ENCODE results near the gene ZNF217.
"Not testable (repeated sequence)": the region's sequence is repeated elsewhere in the genome, so short reads cannot be mapped to it uniquely, and the experiment has no call there.

Gene ZNF217

DNA sequence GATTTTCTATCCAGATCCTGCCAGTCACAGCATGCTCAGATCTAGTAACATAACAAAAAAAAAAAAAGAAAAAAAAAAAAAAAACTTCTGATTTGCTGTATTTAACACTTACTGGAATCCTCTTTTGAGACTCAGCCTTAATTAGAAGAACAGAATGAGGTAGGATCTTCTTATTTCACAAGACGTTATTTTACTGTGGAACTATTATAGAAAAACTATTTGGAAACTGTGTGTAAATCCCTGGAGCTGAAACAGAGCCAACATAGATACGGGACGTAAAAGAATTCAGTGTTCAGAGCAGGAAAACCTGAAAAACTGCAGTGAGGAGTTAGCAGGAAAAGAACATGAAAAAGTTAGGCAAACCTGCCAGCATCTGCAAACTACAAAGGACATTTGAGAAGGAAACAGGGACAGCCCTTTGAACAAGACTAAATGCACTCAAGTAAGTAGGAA lies 3.4 kb upstream of the ZNF217 start:
- Histone ChIP-seq H3K4me3 (ENCODE audit: insufficient read depth, low read depth, low read length, poor library complexity, severe bottlenecking) (no peak overlapping the region), H3K9me3 (ENCODE audit: control insufficient read depth, low read length) (no peaks in the 10 kb centered on the region), H3K36me3 (ENCODE audit: control insufficient read depth, insufficient read depth, low read length) (no peaks in the 10 kb centered on the region), H3K4me1 (ENCODE audit: control insufficient read depth, insufficient read depth, low read length, poor library complexity, severe bottlenecking) (peaks cover 15% of the 10 kb centered on the region), H3K27ac (ENCODE audit: insufficient read depth, low read length, poor library complexity, severe bottlenecking) (peak overlapping the region; percentile 88), H3K27me3 (replicated peaks; ENCODE audit: control insufficient read depth, insufficient read depth, low read length, poor library complexity, severe bottlenecking) (no peaks in the 10 kb centered on the region)
- DNase-seq, result no peak

- H3K27ac ChIP-seq (ENCODE audit: insufficient read depth, low read length, poor library complexity, severe bottlenecking), result peak overlapping the region; percentile 88
- H3K27me3 ChIP-seq (replicated peaks; ENCODE audit: control insufficient read depth, insufficient read depth, low read length, poor library complexity, severe bottlenecking); DNase-seq; H3K9me3 ChIP-seq (ENCODE audit: control insufficient read depth, low read length); H3K36me3 ChIP-seq (ENCODE audit: control insufficient read depth, insufficient read depth, low read length): not testable (repeated sequence)
- peak overlapping the region; percentile 11 for H3K4me3 ChIP-seq (ENCODE audit: insufficient read depth, low read depth, low read length, poor library complexity, severe bottlenecking)
- peaks cover 15% of the 10 kb centered on the region for H3K4me1 ChIP-seq (ENCODE audit: control insufficient read depth, insufficient read depth, low read length, poor library complexity, severe bottlenecking)
These were observed 2.8 kb upstream of the ZNF217 start for GRCh38 chr20:53596189-53597001.

DNA sequence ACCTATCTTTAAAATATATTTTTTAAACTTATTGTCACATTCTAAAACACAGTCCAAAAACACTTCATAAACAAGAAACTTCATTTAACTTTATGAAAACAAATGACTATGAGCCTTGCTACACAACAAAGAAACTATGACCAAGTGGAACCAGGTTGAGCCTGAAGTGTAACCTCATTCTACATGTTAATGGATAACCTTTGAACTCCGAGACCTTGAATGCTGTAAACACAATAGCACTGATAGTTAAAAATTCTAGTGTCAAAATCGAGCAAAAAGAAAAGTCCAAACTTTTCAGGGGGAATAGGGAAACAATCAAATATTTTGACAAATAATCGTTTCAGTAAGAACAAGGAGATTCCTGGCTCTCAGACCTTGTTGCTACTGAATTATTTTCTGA lies 2.1 kb upstream of the ZNF217 start:
- H3K36me3 ChIP-seq (ENCODE audit: control insufficient read depth, insufficient read depth, low read length); H3K9me3 ChIP-seq (ENCODE audit: control insufficient read depth, low read length); DNase-seq; H3K4me3 ChIP-seq (ENCODE audit: insufficient read depth, low read depth, low read length, poor library complexity, severe bottlenecking); H3K27me3 ChIP-seq (replicated peaks; ENCODE audit: control insufficient read depth, insufficient read depth, low read length, poor library complexity, severe bottlenecking): not testable (repeated sequence)
- H3K4me1 ChIP-seq (ENCODE audit: control insufficient read depth, insufficient read depth, low read length, poor library complexity, severe bottlenecking), result peaks cover 15% of the 10 kb centered on the region
- peak overlapping the region; percentile 88 for H3K27ac ChIP-seq (ENCODE audit: insufficient read depth, low read length, poor library complexity, severe bottlenecking)

- DNase-seq, result no peak
- no peaks in the 10 kb centered on the region for H3K9me3 ChIP-seq (ENCODE audit: control insufficient read depth, low read length)
- no peaks in the 10 kb centered on the region for H3K36me3 ChIP-seq (ENCODE audit: control insufficient read depth, insufficient read depth, low read length)
- peak overlapping the region; percentile 88 for H3K27ac ChIP-seq (ENCODE audit: insufficient read depth, low read length, poor library complexity, severe bottlenecking)
- H3K27me3 ChIP-seq (replicated peaks; ENCODE audit: control insufficient read depth, insufficient read depth, low read length, poor library complexity, severe bottlenecking), result no peaks in the 10 kb centered on the region
- peak overlapping the region; percentile 55 for H3K4me3 ChIP-seq (ENCODE audit: insufficient read depth, low read depth, low read length, poor library complexity, severe bottlenecking)
- H3K4me1 ChIP-seq (ENCODE audit: control insufficient read depth, insufficient read depth, low read length, poor library complexity, severe bottlenecking), result peaks cover 17% of the 10 kb centered on the region
These were observed 1.4 kb upstream of the ZNF217 start for GRCh38 chr20:53595018-53595378.

GRCh38 chr20:53594068-53595017 lies 704 bp upstream of the ZNF217 start:
- Histone ChIP-seq H3K4me1 (ENCODE audit: control insufficient read depth, insufficient read depth, low read length, poor library complexity, severe bottlenecking) (peaks cover 21% of the 10 kb centered on the region), H3K36me3 (ENCODE audit: control insufficient read depth, insufficient read depth, low read length) (no peaks in the 10 kb centered on the region), H3K27ac (ENCODE audit: insufficient read depth, low read length, poor library complexity, severe bottlenecking) (peak overlapping the region; percentile 96), H3K9me3 (ENCODE audit: control insufficient read depth, low read length) (no peaks in the 10 kb centered on the region), H3K27me3 (replicated peaks; ENCODE audit: control insufficient read depth, insufficient read depth, low read length, poor library complexity, severe bottlenecking) (no peaks in the 10 kb centered on the region), H3K4me3 (ENCODE audit: insufficient read depth, low read depth, low read length, poor library complexity, severe bottlenecking) (peak overlapping the region; percentile 90)
- peak; percentile 93 to 99 (median 96) for DNase-seq

DNA sequence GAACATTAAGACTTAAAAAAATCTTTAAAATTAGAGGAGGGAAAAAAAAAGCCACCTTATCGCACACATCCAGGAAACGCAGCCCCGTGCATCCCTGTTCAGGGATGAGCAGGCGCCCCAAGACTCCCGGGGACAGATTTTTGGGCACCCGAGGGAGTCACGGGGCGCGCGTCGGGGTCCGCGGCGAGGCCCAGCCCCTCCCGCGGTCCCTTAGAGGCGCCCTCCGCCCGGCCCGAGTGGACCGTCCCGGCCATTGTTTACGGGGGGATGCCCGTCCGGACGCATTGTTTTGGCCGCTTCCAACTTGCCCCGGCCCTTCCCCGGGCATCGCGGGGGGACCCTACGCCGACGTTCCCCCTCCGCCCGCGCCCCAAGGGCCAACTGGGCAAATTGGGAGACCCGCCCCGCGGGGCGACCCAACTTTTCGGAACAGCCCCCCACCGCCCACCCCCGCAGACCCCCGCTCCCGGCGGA lies 610 bp downstream of the ZNF217 start:
- Histone ChIP-seq H3K36me3 (ENCODE audit: control insufficient read depth, insufficient read depth, low read length) (no peaks in the 10 kb centered on the region), H3K9me3 (ENCODE audit: control insufficient read depth, low read length) (no peaks in the 10 kb centered on the region), H3K27me3 (replicated peaks; ENCODE audit: control insufficient read depth, insufficient read depth, low read length, poor library complexity, severe bottlenecking) (no peaks in the 10 kb centered on the region), H3K4me3 (ENCODE audit: insufficient read depth, low read depth, low read length, poor library complexity, severe bottlenecking) (peak overlapping the region; percentile 90), H3K27ac (ENCODE audit: insufficient read depth, low read length, poor library complexity, severe bottlenecking) (peak overlapping the region; percentile 96), H3K4me1 (ENCODE audit: control insufficient read depth, insufficient read depth, low read length, poor library complexity, severe bottlenecking) (peaks cover 12% of the 10 kb centered on the region)
- DNase-seq, result no peak

- H3K36me3 ChIP-seq (ENCODE audit: control insufficient read depth, insufficient read depth, low read length); H3K9me3 ChIP-seq (ENCODE audit: control insufficient read depth, low read length); H3K4me1 ChIP-seq (ENCODE audit: control insufficient read depth, insufficient read depth, low read length, poor library complexity, severe bottlenecking); H3K27me3 ChIP-seq (replicated peaks; ENCODE audit: control insufficient read depth, insufficient read depth, low read length, poor library complexity, severe bottlenecking): not testable (repeated sequence)
- DNase-seq, result peak; percentile 36 to 50 (median 40)
- H3K27ac ChIP-seq (ENCODE audit: insufficient read depth, low read length, poor library complexity, severe bottlenecking), result peak overlapping the region; percentile 96
- peak overlapping the region; percentile 90 for H3K4me3 ChIP-seq (ENCODE audit: insufficient read depth, low read depth, low read length, poor library complexity, severe bottlenecking)
These were observed 1.1 kb downstream of the ZNF217 start for GRCh38 chr20:53592454-53592991.

DNA sequence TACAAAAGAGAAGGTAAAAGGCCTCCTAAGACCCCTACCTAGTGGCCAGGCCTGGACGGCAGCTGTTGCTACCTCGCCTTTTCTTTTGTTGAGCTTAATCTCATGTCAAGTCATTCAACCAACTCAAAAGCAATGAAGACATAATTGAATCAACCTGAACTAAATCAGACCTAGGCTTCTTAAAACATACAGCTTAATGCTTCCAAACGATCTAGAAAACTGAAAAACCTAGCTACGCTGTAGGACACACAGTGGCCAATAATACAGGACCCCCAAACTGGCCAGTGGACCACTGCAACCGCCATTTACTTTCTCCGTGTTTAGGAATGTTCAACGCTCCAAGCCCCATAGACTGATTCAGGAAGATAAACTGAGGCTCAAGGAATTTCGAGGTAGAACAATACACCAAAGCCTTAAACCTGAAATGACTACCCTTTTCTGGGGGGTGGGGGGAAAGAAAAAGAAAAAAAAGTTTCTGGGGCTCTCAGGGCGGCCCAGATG lies 1.6 kb downstream of the ZNF217 start:
- H3K9me3 ChIP-seq (ENCODE audit: control insufficient read depth, low read length); H3K36me3 ChIP-seq (ENCODE audit: control insufficient read depth, insufficient read depth, low read length); H3K4me1 ChIP-seq (ENCODE audit: control insufficient read depth, insufficient read depth, low read length, poor library complexity, severe bottlenecking); H3K27me3 ChIP-seq (replicated peaks; ENCODE audit: control insufficient read depth, insufficient read depth, low read length, poor library complexity, severe bottlenecking); DNase-seq: not testable (repeated sequence)
- peak overlapping the region; percentile 96 for H3K27ac ChIP-seq (ENCODE audit: insufficient read depth, low read length, poor library complexity, severe bottlenecking)
- peak overlapping the region; percentile 90 for H3K4me3 ChIP-seq (ENCODE audit: insufficient read depth, low read depth, low read length, poor library complexity, severe bottlenecking)

DNA sequence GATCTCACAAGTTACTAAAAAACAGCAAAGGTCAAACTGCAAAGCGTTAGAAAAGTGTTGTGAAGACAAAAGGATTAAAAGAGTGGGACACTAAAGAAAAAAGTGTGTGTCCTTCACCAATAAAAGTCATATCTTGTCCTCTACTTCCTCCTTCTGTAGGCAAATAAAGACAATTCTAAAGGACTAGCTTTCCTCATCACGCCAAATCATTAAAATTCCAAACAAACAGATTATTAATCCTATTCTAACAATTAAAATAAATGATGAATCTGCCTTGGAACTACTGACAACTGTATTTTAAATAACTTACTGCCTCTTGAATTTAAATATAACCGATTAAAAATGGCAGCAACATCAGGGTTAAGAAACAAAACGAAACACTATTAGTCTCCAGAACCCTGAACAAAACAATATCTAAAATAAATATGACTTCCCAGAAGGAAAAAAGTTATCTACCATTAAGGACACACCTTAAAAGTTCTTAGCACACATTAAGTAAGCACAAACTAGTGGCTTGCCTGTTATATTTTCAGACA lies 2.4 kb downstream of the ZNF217 start:
- Histone ChIP-seq H3K27ac (ENCODE audit: insufficient read depth, low read length, poor library complexity, severe bottlenecking) (peak overlapping the region; percentile 96), H3K4me3 (ENCODE audit: insufficient read depth, low read depth, low read length, poor library complexity, severe bottlenecking) (peak overlapping the region; percentile 90)
- not testable (repeated sequence) for H3K27me3 ChIP-seq (replicated peaks; ENCODE audit: control insufficient read depth, insufficient read depth, low read length, poor library complexity, severe bottlenecking); H3K36me3 ChIP-seq (ENCODE audit: control insufficient read depth, insufficient read depth, low read length); H3K9me3 ChIP-seq (ENCODE audit: control insufficient read depth, low read length); H3K4me1 ChIP-seq (ENCODE audit: control insufficient read depth, insufficient read depth, low read length, poor library complexity, severe bottlenecking); DNase-seq

All from effector memory CD4-positive, alpha-beta T cell (primary cell).